HepG2 (cell line): ENCODE results near the gene ATG9A. TPM values are rescaled to one million over a fixed set of nuclear protein-coding genes. Genes with fewer than 3 reads are reported as not detected.

ENCODE experiments used
- ARID4A ChIP-seq: sonication (generic); formaldehyde crosslinking; IDR thresholded peaks from 2 replicates; pipeline ENCODE4 v1.5.0; 2020; ENCODE audit warnings: mild to moderate bottlenecking, missing genetic modification reagents, borderline replicate concordance
- HNF1B ChIP-seq: sonication (generic); formaldehyde crosslinking; IDR thresholded peaks from 2 replicates; pipeline ENCODE4 v1.5.1; 2020; ENCODE audit warnings: mild to moderate bottlenecking, moderate library complexity, missing genetic modification reagents
- KMT2B ChIP-seq: IDR thresholded peaks from 2 replicates; pipeline ENCODE4 v1.6.1; 2016; ENCODE audit warnings: missing genetic modification reagents, missing compliant biosample characterization
- RAD21 ChIP-seq: fragments of 450-650 bp; formaldehyde crosslinking; IDR thresholded peaks from 2 replicates; pipeline ENCODE4 v1.5.0; 2020; ENCODE audit warnings: mild to moderate bottlenecking
- TEAD3 ChIP-seq: optimal IDR thresholded peaks from 2 replicates; pipeline ENCODE3; 2016; ENCODE audit warnings: borderline replicate concordance
- ZFY ChIP-seq: sonication (generic); formaldehyde crosslinking; IDR thresholded peaks from 2 replicates; pipeline ENCODE4 v1.4.0; 2020; ENCODE audit warnings: missing genetic modification reagents
- ZHX2 ChIP-seq, 2 experiments: sonication (generic) in 1 of 2; formaldehyde crosslinking in 1 of 2; IDR thresholded peaks; 2 replicates each; pipeline versions ENCODE4 v1.6.1 to v1.9.0; 2014 to 2022; ENCODE audit warnings: antibody characterized with exemption in 1 of 2, borderline replicate concordance in 1 of 2, inconsistent platforms in 1 of 2, low read depth in 1 of 2, missing genetic modification reagents in 1 of 2
- ZNF230 ChIP-seq: sonication (generic); formaldehyde crosslinking; IDR thresholded peaks from 2 replicates; pipeline ENCODE4 v1.4.0; 2020; ENCODE audit warnings: mild to moderate bottlenecking, missing genetic modification reagents
- ZNF687 ChIP-seq: sonication (generic); formaldehyde crosslinking; IDR thresholded peaks from 2 replicates; pipeline ENCODE4 v1.5.1; 2020; ENCODE audit warnings: mild to moderate bottlenecking, missing genetic modification reagents, moderate library complexity
- polyA plus RNA-seq, 8 experiments: library from polyadenylated mRNA; depleted of rRNA in 3 of 8; stranded (reverse) in 7 of 8; unstranded in 1 of 8; fragments of >200 nt; fragmentation: Illumina TruSeq in 4 of 8; extraction: Trizol in 4 of 8; gene quantifications; 2 replicates each; pipeline versions ENCODE4 v1.2.1 to v1.2.3, GENCODE V29; 2011 to 2016; ENCODE audit warnings: low read depth in 4 of 8, missing spikeins in 1 of 8, mixed read lengths in 1 of 8; ENCODE audit not compliant: insufficient read depth in 1 of 8
- total RNA-seq, 5 experiments: library from RNA; depleted of rRNA; stranded (reverse); fragments of >200 nt; fragmentation: Illumina TruSeq; extraction: Trizol; gene quantifications; 2 replicates each; pipeline ENCODE4 v1.2.3, GENCODE V29; 2016; ENCODE audit warnings: low read depth in 1 of 5

The ATG9A gene
- total and polyA plus RNA-seq, 2 of the 13 experiments (the other 11 are each of a cell fraction or from before 2014, with no cell fraction given), result 35.0 to 131 TPM

- TF ChIP-seq HNF1B (CRISPR knock-in tag) (0 out of 2 replicates have a peak, but pooled peaks have one; percentile 42), ARID4A (CRISPR knock-in tag) (0 out of 2 replicates have a peak, but pooled peaks have one; percentile 23), ZFY (CRISPR knock-in tag) (peak; percentile 19; the same call in 1 of the 2 replicates), ZHX2 (IDR thresholded peaks at IDR 0.05; ENCODE audit: low read depth) (no peak), ZHX2 (CRISPR knock-in tag; IDR thresholded peaks at IDR 0.05; ENCODE audit: borderline replicate concordance) (no peak), ZNF687 (CRISPR knock-in tag) (peak; percentile 29; the same call in 1 of the 2 replicates), ZNF230 (CRISPR knock-in tag) (no peak), TEAD3 (CRISPR knock-in tag) (peak; percentile 23), RAD21 (peak; percentile 58), KMT2B (CRISPR knock-in tag) (no peak)
These were observed 58.2 kb downstream of the ATG9A start (continued) for GRCh38 chr2:219171231-219171651.
